IMR-90 (cell line): Measurements from ENCODE around the gene SYT8. TPM values are rescaled to one million over a fixed set of nuclear protein-coding genes. Genes with fewer than 3 reads are reported as not detected.

Experiments used
- ATAC-seq: fragments of 200-7000 bp; cut with Tn5 transposase; 2 replicates; pipeline ENCODE4 v1.9.1; 2020; ENCODE audit warnings: low read depth, mild to moderate bottlenecking, moderate library complexity
- BruUV-seq: library from RNA; stranded (reverse); fragments of 400-500 nt; replicated peaks from 2 replicates; lab custom pipeline; 2021; lab: Mats Ljungman, UMichigan
- CTCF ChIA-PET: fragments of 300-600 bp; formaldehyde crosslinking; extraction: SDS; loops from one replicate; lab custom pipeline; 2021; ENCODE audit warnings: antibody characterized with exemption; lab: Yijun Ruan, JAX
- POLR2A ChIA-PET: fragments of 300-600 bp; sonication (Branson Sonifier 250); formaldehyde crosslinking; loops from one replicate; lab custom pipeline; 2022; ENCODE audit warnings: antibody characterized with exemption; ENCODE audit not compliant: unreplicated experiment; lab: Charles Lee
- DNase-seq: peaks from one replicate; pipeline ENCODE4 v3.0.0; 2013
- H2AFZ ChIP-seq: replicated peaks from 2 replicates; pipeline ENCODE3; 2013; ENCODE audit warnings: low read length, mild to moderate bottlenecking; ENCODE audit not compliant: poor library complexity
- H2AK5ac ChIP-seq: 2 replicates; pipeline ENCODE4 v1.6.1; 2013; ENCODE audit warnings: low read depth, low read length, inconsistent platforms
- H2AK9ac ChIP-seq: replicated peaks from 2 replicates; pipeline ENCODE3; 2013; ENCODE audit warnings: mild to moderate bottlenecking, low read depth, low read length, moderate library complexity; ENCODE audit not compliant: poor library complexity
- H2BK120ac ChIP-seq: 2 replicates; pipeline ENCODE4 v1.6.1; 2013; ENCODE audit warnings: low read depth, low read length, inconsistent platforms
- H2BK15ac ChIP-seq: 3 replicates; pipeline ENCODE4 v1.6.1; 2013; ENCODE audit warnings: low read depth, low read length, inconsistent platforms
- H2BK20ac ChIP-seq: 2 replicates; pipeline ENCODE4 v1.6.1; 2013; ENCODE audit warnings: low read depth, mild to moderate bottlenecking, inconsistent platforms, low read length, moderate library complexity
- H2BK5ac ChIP-seq: 2 replicates; pipeline ENCODE4 v1.6.1; 2013; ENCODE audit warnings: mild to moderate bottlenecking, low read depth, low read length, inconsistent platforms; ENCODE audit not compliant: poor library complexity, severe bottlenecking
- H3K14ac ChIP-seq: replicated peaks from 2 replicates; pipeline ENCODE4 v1.6.1; 2013; ENCODE audit warnings: low read depth, low read length, inconsistent platforms
- H3K18ac ChIP-seq: 2 replicates; pipeline ENCODE4 v1.6.1; 2013; ENCODE audit warnings: low read depth, low read length, control low read depth
- H3K23ac ChIP-seq: 2 replicates; pipeline ENCODE4 v1.6.1; 2013; ENCODE audit warnings: low read depth, low read length, inconsistent platforms
- H3K27ac ChIP-seq: 2 replicates; pipeline ENCODE4 v1.5.1; 2013; ENCODE audit warnings: mild to moderate bottlenecking, control low read depth, low read length; ENCODE audit not compliant: insufficient read depth
- H3K27me3 ChIP-seq: 2 replicates; pipeline ENCODE4 v1.6.1; 2013; ENCODE audit warnings: low read length; ENCODE audit not compliant: control insufficient read depth, insufficient read depth
- H3K36me3 ChIP-seq: 2 replicates; pipeline ENCODE4 v1.6.1; 2013; ENCODE audit warnings: low read length, mixed read lengths; ENCODE audit not compliant: control insufficient read depth, insufficient read depth
- H3K4ac ChIP-seq: 2 replicates; pipeline ENCODE4 v1.6.1; 2013; ENCODE audit warnings: low read depth, low read length, inconsistent platforms
- H3K4me1 ChIP-seq: 2 replicates; pipeline ENCODE4 v1.6.1; 2013; ENCODE audit warnings: low read length, mixed read lengths; ENCODE audit not compliant: control insufficient read depth, insufficient read depth
- H3K4me2 ChIP-seq: 2 replicates; pipeline ENCODE4 v1.6.1; 2013; ENCODE audit warnings: low read depth, mild to moderate bottlenecking, control low read depth, low read length, moderate library complexity
- H3K4me3 ChIP-seq: 2 replicates; pipeline ENCODE4 v1.5.1; 2013; ENCODE audit warnings: low read depth, mild to moderate bottlenecking, control low read depth, low read length, moderate library complexity; ENCODE audit not compliant: insufficient read depth
- H3K56ac ChIP-seq: 2 replicates; pipeline ENCODE4 v1.6.1; 2013; ENCODE audit warnings: low read length, inconsistent platforms; ENCODE audit not compliant: insufficient read depth; ENCODE audit errors: extremely low read depth
- H3K79me1 ChIP-seq, 2 experiments: 2 replicates each; pipeline ENCODE4 v1.6.1; 2013; ENCODE audit warnings: low read length in 2 of 2, inconsistent platforms in 1 of 2, low read depth in 1 of 2
- H3K9ac ChIP-seq: 2 replicates; pipeline ENCODE4 v1.6.1; 2013; ENCODE audit warnings: low read depth, low read length, control low read depth
- H3K9me1 ChIP-seq: 2 replicates; pipeline ENCODE4 v1.6.1; 2013; ENCODE audit warnings: low read length, inconsistent platforms; ENCODE audit not compliant: insufficient read depth
- H3K9me3 ChIP-seq: 2 replicates; pipeline ENCODE4 v1.6.1; 2013; ENCODE audit warnings: low read length; ENCODE audit not compliant: control insufficient read depth, insufficient read depth
- H4K20me1 ChIP-seq: 2 replicates; pipeline ENCODE4 v1.6.1; 2013; ENCODE audit warnings: low read length, inconsistent platforms; ENCODE audit not compliant: insufficient read depth
- H4K5ac ChIP-seq: 2 replicates; pipeline ENCODE4 v1.6.1; 2013; ENCODE audit warnings: mild to moderate bottlenecking, low read depth, low read length, control low read depth
- H4K8ac ChIP-seq, 2 experiments: 2 replicates each; pipeline ENCODE4 v1.6.1; 2013; ENCODE audit warnings: low read depth in 2 of 2, low read length in 2 of 2, control low read depth in 1 of 2, inconsistent platforms in 1 of 2
- H4K91ac ChIP-seq: 2 replicates; pipeline ENCODE4 v1.6.1; 2013; ENCODE audit warnings: low read depth, low read length, inconsistent platforms; ENCODE audit not compliant: insufficient read depth
- BHLHE40 ChIP-seq: fragments of 150-350 bp; IDR thresholded peaks from 2 replicates; pipeline ENCODE4 v1.6.1; 2016; ENCODE audit warnings: mild to moderate bottlenecking, low read depth, low read length
- MAZ ChIP-seq: IDR thresholded peaks from 2 replicates; pipeline ENCODE4 v1.6.1; 2012; ENCODE audit warnings: low read depth, mild to moderate bottlenecking, low read length, improper control_type of control experiment, moderate library complexity, borderline replicate concordance
- RFX5 ChIP-seq: IDR thresholded peaks from 2 replicates; pipeline ENCODE4 v1.8.0; 2012; ENCODE audit warnings: low read depth, mild to moderate bottlenecking, low read length, moderate library complexity
- WGBS, 2 experiments: methylation state at CpG; one replicate each; pipeline versions ENCODE4 v1.1.5 to v1.1.7; 2013; ENCODE audit warnings: missing lambda C conversion rate in 2 of 2; ENCODE audit not compliant: insufficient read length in 1 of 2; ENCODE audit errors: extremely low coverage in 2 of 2; 5-methylcytosine and 5-hydroxymethylcytosine counted together
- dilution Hi-C: fragments of 300-500 bp; cut with HindIII; formaldehyde crosslinking; loops from one replicate; pipeline ENCODE4 v1.14.3; 2018; ENCODE audit warnings: low sequenced_read_pairs; ENCODE audit not compliant: unreplicated experiment
- in situ Hi-C: fragments of 300-500 bp; cut with MboI; formaldehyde crosslinking; loops from 3 replicates; pipeline ENCODE4 v1.14.3; 2019; ENCODE audit warnings: low sequenced_read_pairs, inconsistent platforms, mixed read lengths
- intact Hi-C: fragments of 100-400 bp; cut with micrococcal nuclease; formaldehyde crosslinking; loops from 2 replicates; pipeline ENCODE4 v1.10.0; 2022
- polyA plus RNA-seq, 3 experiments: library from polyadenylated mRNA; depleted of rRNA; stranded (reverse); fragments of >200 nt; gene quantifications; 2 replicates each; pipeline ENCODE4 v1.2.3, GENCODE V29; 2012; ENCODE audit warnings: low replicate concordance in 1 of 3
- total RNA-seq: library from RNA; depleted of rRNA; stranded (reverse); fragments of >200 nt; gene quantifications from 2 replicates; pipeline ENCODE4 v1.2.3, GENCODE V29; 2012
- TF ChIP-seq, protein P1 (sequence below): fragments of 150-350 bp; IDR thresholded peaks from 2 replicates; pipeline ENCODE4 v1.6.1; 2017; ENCODE audit warnings: mild to moderate bottlenecking, antibody characterized with exemption, low read length, low read depth

Gene SYT8
- total and polyA plus RNA-seq, 2 of the 4 experiments (the other 2 are of a cell fraction): not detected

DNA sequence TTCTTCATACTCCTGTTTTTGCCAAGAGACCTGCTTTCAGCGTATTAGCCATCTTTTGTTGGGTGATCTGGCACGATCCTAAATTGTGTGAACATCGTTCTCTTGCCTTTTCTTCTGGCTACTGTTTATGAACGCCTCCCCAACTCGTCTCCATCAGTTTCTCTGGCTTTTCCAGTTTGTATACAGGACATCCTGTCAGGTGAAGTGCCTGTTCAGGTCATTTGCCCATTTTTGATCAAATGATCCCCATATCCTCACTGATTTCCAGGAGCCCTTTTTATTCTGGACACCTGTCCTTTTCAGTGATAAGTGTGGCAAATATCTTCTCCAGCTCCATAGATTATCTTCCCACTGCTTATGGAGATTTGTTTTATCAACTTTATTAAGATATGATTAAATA lies 22.5 kb upstream of the SYT8 start:
- BruUV-seq: no TSS peak
- WGBS, 2 experiments: 49% methylated on average over 5 of the region's 5 CpGs; no CpG with 5 or more reads in 1 of the 2 experiments

More for the DNA sequence above, 22.5 kb upstream of the SYT8 start:
- no peak overlapping the region for H2BK5ac ChIP-seq
- H3K27ac ChIP-seq: no peak overlapping the region
- H2BK15ac ChIP-seq: no peak overlapping the region
- H2BK120ac ChIP-seq: no peak overlapping the region
- ChIA-PET POLR2A (no interaction called here), CTCF (no interaction called here)
- H3K23ac ChIP-seq: no peak overlapping the region
- no peak overlapping the region for H3K9ac ChIP-seq
- H2BK20ac ChIP-seq: no peak overlapping the region
- no peak overlapping the region for H2AK9ac ChIP-seq
- no peak overlapping the region for H3K18ac ChIP-seq
- no peak overlapping the region for H3K56ac ChIP-seq
- H3K79me1 ChIP-seq: no peaks in the 10 kb centered on the region
- H3K4ac ChIP-seq: no peak overlapping the region
- dilution Hi-C loops: no loop called here
- no peaks in the 10 kb centered on the region for H4K20me1 ChIP-seq
- peaks cover 52% of the 10 kb centered on the region for H3K27me3 ChIP-seq
- H3K9me1 ChIP-seq: no peaks in the 10 kb centered on the region
- H3K4me3 ChIP-seq: no peak overlapping the region
- H3K14ac ChIP-seq: no peak overlapping the region
- ATAC-seq (no peak), DNase-seq (no peak)
- H3K4me2 ChIP-seq: no peak overlapping the region
- H4K91ac ChIP-seq: no peak overlapping the region
- in situ Hi-C loops: no loop called here
- intact Hi-C loops: no loop called here
- no peak overlapping the region for H2AFZ ChIP-seq
- no peak overlapping the region for H4K5ac ChIP-seq
- no peak overlapping the region for H4K8ac ChIP-seq
- TF ChIP-seq RFX5 (no peak), BHLHE40 (no peak), MAZ (no peak)
- TF ChIP-seq, protein P1, sequence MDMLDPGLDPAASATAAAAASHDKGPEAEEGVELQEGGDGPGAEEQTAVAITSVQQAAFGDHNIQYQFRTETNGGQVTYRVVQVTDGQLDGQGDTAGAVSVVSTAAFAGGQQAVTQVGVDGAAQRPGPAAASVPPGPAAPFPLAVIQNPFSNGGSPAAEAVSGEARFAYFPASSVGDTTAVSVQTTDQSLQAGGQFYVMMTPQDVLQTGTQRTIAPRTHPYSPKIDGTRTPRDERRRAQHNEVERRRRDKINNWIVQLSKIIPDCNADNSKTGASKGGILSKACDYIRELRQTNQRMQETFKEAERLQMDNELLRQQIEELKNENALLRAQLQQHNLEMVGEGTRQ: no peak
- no peak overlapping the region for H2AK5ac ChIP-seq
- peaks cover 9% of the 10 kb centered on the region for H3K9me3 ChIP-seq
- no peaks in the 10 kb centered on the region for H3K36me3 ChIP-seq
- no peaks in the 10 kb centered on the region for H3K4me1 ChIP-seq
